OCI-LY3 (cell line): ENCODE results near the gene ANKRD65.

ENCODE experiments used
- EZH2phosphoT487 ChIP-seq: fragments of 200-600 bp; shearing (Covaris generic); IDR thresholded peaks from 2 replicates; pipeline ENCODE4 v1.6.1; 2018; ENCODE audit warnings: antibody characterized with exemption, mixed run types, low read depth
- TF ChIP-seq, protein P1 (sequence below): fragments of 200-600, 300-600 bp; sonication (generic); IDR thresholded peaks from 2 replicates; pipeline ENCODE4 v1.5.1; 2014; ENCODE audit warnings: antibody characterized with exemption, low read length, low read depth

GRCh38 chr1:1419813-1420653 lies 1.0 kb downstream of the ANKRD65 start:
- TF ChIP-seq, protein P1, sequence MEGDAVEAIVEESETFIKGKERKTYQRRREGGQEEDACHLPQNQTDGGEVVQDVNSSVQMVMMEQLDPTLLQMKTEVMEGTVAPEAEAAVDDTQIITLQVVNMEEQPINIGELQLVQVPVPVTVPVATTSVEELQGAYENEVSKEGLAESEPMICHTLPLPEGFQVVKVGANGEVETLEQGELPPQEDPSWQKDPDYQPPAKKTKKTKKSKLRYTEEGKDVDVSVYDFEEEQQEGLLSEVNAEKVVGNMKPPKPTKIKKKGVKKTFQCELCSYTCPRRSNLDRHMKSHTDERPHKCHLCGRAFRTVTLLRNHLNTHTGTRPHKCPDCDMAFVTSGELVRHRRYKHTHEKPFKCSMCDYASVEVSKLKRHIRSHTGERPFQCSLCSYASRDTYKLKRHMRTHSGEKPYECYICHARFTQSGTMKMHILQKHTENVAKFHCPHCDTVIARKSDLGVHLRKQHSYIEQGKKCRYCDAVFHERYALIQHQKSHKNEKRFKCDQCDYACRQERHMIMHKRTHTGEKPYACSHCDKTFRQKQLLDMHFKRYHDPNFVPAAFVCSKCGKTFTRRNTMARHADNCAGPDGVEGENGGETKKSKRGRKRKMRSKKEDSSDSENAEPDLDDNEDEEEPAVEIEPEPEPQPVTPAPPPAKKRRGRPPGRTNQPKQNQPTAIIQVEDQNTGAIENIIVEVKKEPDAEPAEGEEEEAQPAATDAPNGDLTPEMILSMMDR: no peak
- TF ChIP-seq EZH2phosphoT487: no peak
